Measurements from ENCODE around the gene NPHP4. TPM values are rescaled to one million over a fixed set of nuclear protein-coding genes. Genes with fewer than 3 reads are reported as not detected.

The NPHP4 gene
- total RNA-seq, 1 donor from 2014 or later = 16.1 TPM

GRCh38 chr1:5815211-5815610 lies 177.0 kb downstream of the NPHP4 start:
- Histone ChIP-seq H3K27me3 (ENCODE audit: low read depth) (peaks cover 11% of the 10 kb centered on the region), H3K4me3 (no peak overlapping the region), H3K36me3 (no peaks in the 10 kb centered on the region), H3K9me3 (no peaks in the 10 kb centered on the region), H3K27ac (no peak overlapping the region), H3K4me1 (no peaks in the 10 kb centered on the region)
- DNase-seq = no peak
- intact Hi-C loops (cut with DNase I) = no loop called here
- no peak for ATAC-seq
- TF ChIP-seq, protein P1, sequence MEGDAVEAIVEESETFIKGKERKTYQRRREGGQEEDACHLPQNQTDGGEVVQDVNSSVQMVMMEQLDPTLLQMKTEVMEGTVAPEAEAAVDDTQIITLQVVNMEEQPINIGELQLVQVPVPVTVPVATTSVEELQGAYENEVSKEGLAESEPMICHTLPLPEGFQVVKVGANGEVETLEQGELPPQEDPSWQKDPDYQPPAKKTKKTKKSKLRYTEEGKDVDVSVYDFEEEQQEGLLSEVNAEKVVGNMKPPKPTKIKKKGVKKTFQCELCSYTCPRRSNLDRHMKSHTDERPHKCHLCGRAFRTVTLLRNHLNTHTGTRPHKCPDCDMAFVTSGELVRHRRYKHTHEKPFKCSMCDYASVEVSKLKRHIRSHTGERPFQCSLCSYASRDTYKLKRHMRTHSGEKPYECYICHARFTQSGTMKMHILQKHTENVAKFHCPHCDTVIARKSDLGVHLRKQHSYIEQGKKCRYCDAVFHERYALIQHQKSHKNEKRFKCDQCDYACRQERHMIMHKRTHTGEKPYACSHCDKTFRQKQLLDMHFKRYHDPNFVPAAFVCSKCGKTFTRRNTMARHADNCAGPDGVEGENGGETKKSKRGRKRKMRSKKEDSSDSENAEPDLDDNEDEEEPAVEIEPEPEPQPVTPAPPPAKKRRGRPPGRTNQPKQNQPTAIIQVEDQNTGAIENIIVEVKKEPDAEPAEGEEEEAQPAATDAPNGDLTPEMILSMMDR (IDR thresholded peaks at IDR 0.05) = no peak

GRCh38 chr1:5814046-5814619 lies 178.1 kb downstream of the NPHP4 start:
- H3K27ac ChIP-seq = no peak overlapping the region
- ATAC-seq (no peak), DNase-seq (no peak)
- no peak overlapping the region for H3K4me3 ChIP-seq
- H3K9me3 ChIP-seq = no peaks in the 10 kb centered on the region
- H3K4me1 ChIP-seq = no peaks in the 10 kb centered on the region
- TF ChIP-seq, protein P1 (IDR thresholded peaks at IDR 0.05) = no peak
- intact Hi-C loops (cut with DNase I) = no loop called here
- H3K36me3 ChIP-seq = no peaks in the 10 kb centered on the region
- peaks cover 11% of the 10 kb centered on the region for H3K27me3 ChIP-seq (ENCODE audit: low read depth)

DNA sequence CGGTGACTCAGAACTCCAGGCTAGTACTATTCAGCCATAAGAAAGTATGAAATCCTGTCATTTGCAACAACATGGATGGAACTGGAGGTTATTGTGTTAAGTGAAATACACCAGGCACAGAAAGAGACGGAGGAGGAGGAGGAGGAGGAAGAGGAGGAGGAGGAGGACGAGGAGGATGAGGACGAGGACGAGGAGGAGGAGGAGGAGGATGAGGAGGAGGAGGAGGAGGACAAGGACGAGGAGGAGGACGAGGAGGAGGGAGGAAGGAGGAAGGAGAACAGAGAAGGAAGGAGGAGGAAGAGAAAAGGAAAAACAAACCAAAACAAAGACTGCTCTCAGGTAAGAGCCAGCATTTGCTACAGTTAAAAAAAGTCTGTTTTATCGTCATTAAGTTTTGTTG lies 178.7 kb downstream of the NPHP4 start:
- Histone ChIP-seq H3K9me3 (no peaks in the 10 kb centered on the region), H3K4me1 (no peaks in the 10 kb centered on the region), H3K27me3 (ENCODE audit: low read depth) (peaks cover 11% of the 10 kb centered on the region), H3K36me3 (no peaks in the 10 kb centered on the region), H3K4me3 (no peak overlapping the region), H3K27ac (no peak overlapping the region)
- TF ChIP-seq, protein P1 (IDR thresholded peaks at IDR 0.05) = no peak
- DNase-seq = no peak
- ATAC-seq = no peak
- intact Hi-C loops (cut with DNase I) = no loop called here

Small RNAs within 50 kb of the gene (microRNA-seq; reads per million reads assigned to microRNA genes)
- gene MIR4689 (ENCODE audit: borderline number of aligned reads) = not detected

Other genes starting within 250 kb of the NPHP4 start
- 119 TPM for gene KCNAB2, start 53.5 kb upstream of the NPHP4 start, total RNA-seq
- gene CHD5, start 187.9 kb upstream of the NPHP4 start, total RNA-seq = 0.56 TPM
- gene RPL22, start 207.2 kb upstream of the NPHP4 start, total RNA-seq = 317 TPM
- gene RNF207, start 213.7 kb upstream of the NPHP4 start, total RNA-seq = 14.0 TPM
- 49.0 TPM for gene ICMT, start 243.5 kb upstream of the NPHP4 start, total RNA-seq